ENCODE measurements around the gene S100A10.

S100A10 gene

DNA sequence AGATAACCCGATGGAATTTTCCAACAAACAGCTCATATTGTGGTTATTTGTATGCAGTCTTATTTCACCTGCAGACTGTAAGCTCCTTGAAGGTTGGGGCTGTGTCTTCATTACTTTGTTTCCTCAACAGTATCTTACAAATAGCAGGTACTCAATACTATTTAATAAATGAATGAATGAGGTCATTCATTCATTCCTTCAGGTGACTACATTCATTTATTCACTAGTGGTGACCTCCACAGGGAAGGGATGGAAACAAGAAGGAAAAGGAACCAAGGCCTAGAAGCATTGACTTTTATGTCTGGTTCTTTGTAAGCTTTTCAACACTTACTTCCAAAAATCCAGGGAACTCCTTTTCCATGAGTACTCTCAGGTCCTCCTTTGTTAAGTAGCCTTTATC is 7.9 kb downstream of the S100A10 start:
- no peak for DNase-seq

DNA sequence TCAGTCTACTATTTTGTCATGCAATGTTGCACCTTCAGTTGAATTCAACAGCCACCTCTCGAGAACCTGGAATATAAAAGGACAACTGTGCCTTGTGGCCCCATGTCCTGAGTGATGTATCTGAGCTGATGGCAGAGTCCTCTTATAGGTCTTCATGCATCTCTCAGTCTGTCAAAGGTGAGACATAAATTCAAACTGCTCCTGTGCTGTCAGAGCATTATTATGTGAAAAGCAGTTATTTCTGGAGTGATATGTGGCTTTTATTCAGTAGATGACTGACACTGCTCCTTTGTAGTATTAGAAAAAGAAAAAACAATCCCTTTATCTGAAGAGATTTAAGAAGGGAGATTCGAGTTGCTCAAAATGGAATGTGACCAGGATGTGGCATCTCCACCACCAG is 8.4 kb downstream of the S100A10 start:
- DNase-seq, result no peak

DNA sequence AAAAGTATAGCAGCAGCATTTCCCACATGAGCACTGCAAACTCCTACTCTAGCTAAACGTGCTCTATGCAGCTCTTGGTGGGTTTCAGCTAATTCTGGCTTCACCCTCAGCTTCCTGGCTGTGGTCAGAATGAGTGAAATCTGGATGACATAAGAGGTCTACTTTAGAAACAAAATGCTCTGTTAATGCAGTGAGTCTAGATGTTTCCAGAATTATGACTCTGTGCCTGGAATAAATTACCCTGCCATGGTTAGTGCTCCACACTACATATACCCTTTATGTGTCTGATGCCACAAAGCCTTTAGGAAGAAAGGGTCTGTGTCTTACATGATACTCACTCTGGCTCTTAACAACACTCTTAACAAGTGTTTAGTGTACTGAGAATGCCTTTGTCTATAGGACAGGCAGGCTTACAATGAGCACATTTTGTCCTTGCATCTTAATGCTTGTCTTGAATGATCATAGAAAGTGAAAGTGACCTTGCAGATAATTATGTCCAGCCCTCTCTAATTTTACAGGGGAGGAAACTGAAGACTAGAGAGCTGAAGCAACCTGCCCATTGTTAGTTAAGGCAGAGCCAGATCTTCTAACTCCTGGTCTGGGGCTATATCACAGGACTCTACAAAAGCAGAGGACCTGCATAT is 9.2 kb downstream of the S100A10 start:
- DNase-seq, result no peak

DNA sequence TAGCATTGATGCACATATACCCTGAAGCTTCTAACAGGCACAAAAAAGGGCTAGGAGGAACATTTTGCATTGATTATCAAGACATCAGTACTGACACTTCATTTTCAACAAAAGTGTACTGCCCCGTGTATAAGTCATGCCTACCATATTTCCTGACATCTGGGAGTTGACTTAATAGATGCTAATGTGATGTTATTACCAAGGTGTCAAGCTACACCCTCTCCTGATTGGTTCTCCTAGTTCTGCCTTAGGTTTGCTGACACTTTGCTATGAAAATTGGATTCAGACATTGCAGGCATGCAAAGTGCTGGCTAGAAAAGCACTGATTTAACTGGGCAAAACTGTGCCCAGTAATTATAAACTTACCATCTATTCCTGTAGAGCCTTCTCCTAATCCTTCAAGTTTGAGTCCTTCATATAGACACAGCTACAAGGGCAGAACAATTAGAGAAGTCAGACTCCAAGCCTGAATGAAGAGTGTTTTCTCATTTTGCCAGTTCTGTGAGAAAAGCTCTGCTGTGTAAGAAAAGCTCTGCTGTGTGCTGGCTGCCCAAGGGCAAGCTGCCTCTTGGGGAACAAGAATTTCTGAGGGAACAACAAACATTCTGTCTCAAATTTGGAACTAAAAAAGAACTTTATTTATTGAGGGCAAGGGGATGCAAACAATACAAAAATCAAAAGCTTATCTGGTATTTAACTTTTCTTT is 11.2 kb downstream of the S100A10 start:
- no peak for DNase-seq

DNA sequence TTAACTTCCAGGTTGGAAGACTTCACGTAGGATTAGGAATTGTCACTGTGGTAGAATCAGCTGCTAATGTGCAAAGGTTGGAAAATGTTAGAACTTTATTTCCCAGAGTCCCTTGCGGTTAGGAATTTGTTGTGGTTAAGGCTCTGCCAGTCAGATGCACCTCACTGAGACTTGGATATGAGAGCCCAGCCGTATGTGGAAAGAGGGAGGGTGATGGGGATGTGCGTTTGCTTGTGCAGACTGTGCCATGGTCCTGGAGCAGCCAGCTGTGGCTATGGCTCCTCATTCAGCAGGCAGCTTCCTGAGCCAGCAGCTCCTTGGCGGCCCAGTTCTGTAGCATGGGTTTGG is 12.5 kb downstream of the S100A10 start:
- DNase-seq, result no peak

DNA sequence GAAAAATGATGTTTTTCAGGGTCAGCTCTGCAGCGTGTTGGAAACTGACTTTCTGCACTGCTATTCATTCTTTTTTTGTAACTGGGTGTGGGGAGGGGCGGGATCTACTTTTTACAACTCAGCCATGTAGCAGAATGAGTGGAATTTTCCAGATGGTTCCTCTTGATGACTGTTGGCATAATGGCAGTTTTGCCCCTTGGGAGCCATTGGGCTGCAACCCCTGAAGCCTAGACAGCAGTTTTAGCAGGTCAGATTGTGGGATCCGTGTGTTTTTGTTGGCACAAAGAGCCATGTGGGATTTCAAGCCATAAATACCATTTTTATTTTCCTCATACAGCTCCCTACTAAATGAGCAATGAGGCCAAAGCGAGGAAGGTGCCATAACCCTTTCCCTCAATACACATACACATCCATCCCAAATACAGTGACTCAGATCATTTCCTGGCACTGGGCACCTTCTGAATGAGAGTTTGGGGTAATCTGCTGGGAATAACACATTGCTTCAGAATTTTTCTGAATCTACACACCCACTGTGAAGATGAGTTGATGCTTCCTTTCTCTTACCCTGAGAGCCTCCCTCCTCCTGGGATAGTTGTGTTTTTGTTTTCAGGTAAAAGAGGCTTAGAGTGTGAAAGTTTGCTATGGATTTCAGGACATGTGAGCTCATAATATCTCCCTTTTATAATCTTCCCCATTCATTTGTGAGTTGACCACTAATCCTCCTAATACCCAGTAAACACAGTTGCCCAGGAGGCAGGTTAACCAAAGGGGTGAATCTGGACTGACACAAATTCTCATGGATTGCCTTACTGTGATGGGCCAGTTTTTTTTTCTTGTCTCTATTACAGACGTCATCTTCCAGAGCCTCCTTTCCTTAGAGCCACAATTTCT is 13.1 kb downstream of the S100A10 start:
- no peak for DNase-seq

DNA sequence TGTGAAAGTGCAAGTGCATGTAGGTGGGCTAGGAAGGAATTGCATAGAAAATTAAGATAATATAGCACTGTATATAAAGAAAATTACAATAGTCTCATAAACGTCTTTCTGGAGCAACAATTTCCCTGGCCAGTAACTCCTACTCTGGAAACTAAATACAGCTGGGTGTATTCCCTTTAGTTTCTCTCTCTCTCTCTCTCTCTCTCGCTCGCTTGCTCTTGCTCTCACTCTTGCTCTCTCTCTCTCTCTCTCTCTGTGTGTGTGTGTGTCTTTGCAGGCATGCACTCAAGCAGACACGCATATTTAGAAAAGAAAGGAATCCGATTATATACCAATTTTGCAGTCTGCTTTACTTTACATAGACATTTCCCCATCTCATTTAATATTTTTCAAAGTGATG is 14.7 kb downstream of the S100A10 start:
- no peak for DNase-seq

DNA sequence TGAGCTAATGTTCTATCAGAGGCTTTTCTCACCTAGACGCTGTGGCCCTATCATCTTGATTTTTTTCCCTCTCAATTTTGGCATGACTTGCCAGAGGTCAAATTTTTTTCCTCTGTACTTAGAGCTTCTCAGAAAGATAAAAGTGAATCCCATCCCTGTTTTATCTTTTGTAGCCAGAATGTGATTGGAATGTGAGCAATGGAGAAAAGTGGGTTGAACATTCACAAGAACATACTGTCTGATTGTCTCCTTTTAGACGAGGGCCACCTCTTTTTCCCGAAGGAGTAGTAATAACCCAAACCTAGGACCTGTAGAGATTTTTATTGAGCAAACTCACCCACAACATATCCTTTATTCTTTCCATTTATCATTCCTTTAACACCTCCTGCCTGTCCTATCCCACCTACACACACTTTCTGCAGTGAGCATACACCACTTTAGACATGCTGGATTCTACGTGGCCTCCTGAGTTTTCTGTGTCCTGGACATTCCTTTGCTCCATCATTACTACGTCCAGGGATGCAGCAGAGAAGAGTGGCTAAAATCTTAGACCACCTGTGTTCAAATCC is 15.9 kb downstream of the S100A10 start:
- DNase-seq, result no peak

DNA sequence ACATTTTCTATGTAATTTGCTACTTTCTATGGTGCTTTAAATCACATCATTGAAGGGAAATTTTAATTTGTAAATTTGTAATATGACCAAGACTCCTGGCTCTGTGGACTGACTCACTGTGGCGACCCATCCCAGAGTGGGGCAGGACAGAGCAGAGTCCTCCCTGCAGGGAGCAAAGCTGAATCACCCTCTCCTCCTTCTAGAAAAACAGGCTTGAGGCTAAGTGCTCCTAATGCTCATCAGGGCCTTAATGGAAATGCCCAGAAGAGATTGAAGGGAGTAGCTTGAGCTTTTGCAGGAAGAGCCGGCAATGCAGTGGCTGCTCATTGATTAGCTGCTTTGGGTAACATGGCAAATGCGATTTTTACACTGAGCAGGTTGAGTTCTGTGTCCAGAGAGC is 16.8 kb downstream of the S100A10 start:
- DNase-seq, result no peak

DNA sequence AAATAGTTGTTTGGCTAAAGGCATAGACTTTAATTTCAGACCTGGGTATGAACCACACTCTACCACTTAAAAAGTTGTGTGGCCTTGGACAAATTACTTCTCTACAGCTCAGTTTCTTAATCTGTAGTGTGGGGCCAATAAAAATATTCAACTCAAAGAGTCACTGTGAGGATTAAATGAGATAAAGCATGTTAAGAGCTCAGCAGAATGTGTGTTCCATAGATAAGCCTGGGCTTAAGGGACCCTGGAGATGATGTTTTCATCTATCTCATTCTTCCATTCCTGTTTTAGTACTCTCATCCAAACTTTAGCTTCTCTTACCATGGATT is 17.7 kb downstream of the S100A10 start:
- no peak for DNase-seq

DNA sequence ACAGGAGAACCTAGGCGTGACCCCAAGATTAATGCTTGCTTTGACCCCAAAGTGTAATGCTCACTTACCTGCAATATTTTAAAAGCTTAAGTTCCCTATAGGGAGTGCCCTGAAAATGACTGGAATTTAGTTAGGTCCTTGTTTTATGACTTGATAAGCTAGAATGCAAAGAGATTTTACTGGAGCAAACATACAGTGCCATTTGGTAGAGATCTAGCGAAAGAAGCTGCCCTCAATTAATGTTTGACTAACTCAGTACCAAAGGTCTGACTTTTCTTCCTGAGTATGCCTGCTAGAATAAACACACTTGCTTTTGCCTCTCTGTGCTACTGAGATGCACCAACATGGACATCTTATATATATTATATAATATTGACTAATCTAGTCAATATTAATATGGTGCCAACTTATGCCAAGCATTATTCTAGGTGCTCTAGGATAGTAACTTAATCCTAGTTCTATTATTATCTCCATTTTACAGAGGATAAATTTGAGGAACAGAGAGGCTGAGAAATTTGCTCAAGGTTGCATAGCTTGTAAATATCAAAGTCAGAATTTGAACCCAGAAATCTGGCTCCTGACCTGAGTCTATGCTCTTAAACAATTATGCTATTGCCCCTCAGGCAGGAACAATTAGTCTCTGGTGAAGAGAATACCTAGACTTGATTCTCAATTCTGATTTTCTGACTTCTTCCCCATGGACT is 18.2 kb downstream of the S100A10 start:
- DNase-seq, result no peak

DNA sequence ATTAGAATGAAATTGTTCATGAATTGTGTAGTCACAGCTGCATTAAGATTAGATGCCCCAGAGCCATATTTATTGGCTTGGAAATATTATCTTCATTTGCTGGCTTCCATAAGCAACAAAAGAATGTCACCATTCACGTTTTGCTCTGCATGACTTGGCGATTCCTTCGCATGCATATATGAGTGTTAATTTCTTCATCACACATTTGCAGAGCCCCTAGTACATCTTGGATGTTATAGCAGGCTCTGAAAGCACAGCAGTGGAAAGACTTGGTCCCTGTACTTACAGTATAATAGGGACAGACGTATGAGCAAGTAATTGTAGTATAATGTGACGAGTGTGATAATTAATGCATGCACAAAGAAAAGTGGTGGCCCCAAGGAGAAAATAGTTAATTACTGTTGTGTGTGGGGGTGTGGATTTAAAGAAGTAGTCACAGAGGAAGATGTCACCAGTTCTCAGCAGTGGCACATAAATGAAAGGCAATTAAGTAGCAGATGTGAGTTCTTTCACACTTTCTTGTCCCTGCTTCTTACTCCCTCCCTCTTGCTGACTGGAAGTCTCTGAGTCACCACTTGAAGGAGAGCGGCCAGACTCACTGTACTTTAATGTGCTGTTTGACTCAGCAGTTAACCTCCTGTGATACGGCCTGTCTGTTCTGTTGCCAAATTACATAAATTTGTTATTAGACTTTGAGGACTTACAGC is 21.0 kb downstream of the S100A10 start:
- peak; percentile 31 for DNase-seq

DNA sequence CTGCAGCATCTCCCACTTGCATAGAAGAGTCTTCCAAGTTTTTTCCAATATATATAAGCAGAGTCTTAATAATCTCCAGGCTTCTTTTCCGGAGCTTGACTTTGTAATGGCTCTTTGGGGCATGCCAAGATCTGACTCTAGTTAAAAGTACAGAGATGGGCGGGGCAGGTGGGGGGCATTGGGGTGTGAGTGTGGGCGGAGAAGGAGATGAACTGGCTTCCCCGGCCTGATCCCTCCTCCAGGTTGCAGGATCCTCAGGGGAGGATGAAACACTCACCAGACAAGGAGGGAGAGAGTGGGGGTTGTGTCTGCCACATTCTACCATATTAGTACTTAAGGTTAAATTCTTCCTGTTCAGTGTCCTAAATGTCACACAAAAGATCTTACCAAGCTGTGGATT is 23.0 kb downstream of the S100A10 start:
- DNase-seq, result no peak

DNA sequence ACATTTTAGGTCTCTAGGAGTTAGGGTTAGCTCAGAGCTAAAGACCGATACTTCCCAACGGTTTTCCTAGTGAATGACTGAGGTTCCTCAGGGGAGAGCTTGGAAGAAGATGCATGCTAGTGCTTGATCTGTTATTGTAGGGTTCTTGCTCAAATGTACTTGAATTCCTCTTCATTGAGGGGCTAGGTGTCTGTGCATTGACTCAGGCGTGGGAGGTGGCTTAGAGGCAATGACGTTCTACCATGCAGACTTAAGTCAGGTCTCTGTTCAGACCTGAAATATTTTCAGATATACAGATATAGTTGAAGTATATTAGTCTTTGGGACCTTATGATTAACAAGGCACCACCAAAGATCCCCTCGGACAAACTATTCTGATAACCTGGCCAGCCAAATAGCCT is 23.5 kb downstream of the S100A10 start:
- no peak for DNase-seq

DNA sequence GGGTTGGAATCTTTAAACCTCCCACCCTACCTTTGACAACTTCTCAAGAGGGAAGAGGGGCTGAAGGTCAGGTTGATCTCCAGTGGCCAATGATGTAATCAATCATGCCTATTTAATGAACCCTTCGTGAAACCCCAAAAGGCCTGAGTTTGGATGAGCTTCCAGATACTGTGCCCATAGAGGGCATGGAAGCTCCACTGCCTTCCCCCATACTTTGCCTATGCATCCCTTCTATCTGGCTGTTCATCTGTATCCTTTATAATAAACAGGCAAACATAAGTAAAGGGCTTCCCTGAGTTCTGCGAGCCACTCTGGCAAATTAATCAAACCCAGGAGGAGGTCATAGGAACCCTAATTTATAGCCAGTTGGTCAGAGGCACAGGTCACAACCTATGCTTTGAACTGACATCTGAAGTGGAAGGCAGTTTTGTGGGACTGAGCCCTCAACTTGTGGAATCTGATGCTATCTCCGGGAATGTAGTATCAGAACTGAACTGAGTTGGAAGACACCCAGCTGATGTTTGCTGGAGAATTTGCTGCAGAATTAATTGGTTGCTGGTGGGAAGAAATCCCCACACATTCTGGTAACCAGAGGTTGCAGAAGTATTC is 24.8 kb downstream of the S100A10 start:
- no peak for DNase-seq

DNA sequence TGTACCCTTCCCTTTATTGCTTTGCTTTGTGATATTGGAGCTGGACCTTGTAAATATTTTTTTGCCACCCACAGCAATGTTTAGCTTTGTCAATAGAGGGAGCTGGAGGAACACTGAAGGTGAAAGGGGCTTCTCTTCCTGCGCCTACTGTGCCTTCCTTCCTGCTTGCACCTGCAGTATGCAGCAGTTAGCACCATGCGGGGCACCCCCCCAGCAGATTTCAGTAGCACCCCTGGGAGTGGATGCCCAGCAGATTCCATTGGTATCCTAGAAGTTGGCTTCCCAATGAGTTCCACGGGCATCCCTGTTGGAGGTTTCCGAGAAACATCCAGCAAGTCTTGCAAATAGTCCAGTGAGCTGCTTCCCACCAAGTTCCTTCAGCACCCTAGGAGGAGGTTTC is 25.6 kb downstream of the S100A10 start:
- no peak for DNase-seq

DNA sequence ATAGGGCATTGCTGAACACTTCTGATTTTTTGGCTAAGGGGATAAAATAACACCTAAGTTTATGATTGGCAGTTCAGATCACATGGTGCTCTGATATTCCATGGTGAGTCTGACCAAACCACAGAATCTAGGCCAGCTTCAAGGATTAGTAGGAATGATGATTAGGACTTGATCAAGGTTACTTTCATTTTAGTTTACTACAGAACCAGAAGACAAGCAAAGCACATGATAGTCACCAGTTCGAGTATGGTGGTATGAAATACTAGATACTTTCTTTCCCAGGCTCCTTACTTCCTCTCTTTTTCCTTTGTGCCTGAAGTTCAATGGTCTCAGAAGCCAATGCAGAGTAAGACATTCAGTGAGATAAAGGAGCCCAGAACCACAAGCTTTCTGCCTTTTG is 26.6 kb downstream of the S100A10 start:
- DNase-seq, result no peak

DNA sequence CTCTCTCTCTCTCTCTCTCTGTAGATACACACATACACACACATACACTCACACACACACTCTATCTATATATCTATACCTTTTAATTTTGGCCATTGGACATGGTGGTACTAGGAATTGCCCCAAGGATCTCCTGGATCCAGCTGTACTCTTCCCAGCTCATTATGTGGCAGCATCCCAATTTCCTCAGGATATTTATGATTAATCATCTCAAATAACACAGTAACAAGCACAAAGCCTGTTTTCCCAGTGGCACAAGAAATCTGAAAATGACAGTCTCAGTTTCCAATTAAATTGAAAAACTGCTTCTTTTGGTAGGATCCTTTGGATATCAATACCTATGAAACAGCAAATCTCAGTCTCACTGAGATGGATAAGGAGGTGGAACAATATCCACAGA is 27.6 kb downstream of the S100A10 start:
- no peak for DNase-seq

DNA sequence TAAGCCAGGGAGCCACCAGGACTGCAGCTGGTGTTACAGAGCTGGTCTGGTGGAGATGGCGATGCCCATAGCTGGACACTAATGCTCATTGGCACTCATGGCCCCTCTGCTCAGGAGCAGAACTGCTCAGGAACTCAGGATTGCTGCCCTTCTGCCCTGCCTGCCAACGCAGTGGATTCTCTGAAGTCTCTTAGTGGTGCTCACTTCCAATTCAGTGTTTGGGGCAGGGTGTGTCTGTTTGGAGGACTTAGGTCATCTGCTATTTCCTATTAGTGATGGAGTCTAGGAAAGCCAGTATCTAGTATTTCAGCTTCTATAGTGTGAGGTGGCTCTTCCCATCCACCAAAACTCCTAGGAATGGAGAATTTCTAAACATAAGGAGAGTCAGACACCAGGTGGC is 29.1 kb downstream of the S100A10 start:
- no peak for DNase-seq

DNA sequence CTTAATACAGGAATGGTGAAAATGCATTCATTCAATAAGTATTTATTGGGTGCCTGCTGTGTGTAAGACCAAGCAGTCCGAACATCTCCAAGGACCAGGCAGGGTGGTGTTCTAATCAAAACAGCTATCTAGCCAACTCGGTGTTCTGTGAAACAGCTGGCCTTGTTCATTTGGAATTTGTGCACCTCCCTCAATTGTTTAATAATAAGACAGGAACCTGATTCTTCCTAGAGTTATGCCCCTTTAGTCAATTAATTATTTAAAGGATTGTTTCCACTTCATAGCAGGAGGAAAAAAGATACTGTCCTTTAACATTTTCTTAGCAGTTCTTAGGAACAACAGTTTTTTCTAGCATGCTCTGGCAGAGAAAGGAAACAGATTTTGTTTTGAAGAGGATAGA is 30.4 kb downstream of the S100A10 start:
- peak; percentile 25 for DNase-seq

DNA sequence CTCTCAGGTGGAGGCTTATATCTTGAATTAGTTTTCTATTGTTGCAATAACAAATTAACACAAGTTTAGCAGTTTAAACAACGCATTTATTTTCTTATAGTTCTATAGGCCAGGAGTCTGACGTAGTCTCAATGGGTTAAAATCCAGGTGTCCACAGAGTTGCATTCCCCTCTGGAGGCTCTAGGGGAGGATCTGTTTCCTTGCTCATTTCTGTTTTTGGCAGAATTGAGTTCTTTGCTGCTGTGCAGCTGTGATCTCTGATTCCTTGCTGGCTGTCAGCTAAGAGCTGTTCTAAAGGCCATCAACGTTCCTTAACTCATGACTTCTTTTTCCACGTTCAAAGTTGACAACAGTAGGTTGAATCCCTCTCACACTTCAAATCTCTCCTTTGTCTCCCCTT is 31.8 kb downstream of the S100A10 start:
- DNase-seq, result no peak
